K562 (cell line): ENCODE measurements around the gene GPAT3. TPM values are rescaled to one million over a fixed set of nuclear protein-coding genes. Genes with fewer than 3 reads are reported as not detected.

ENCODE experiments used
- ARID1B ChIP-seq: fragments of 450-650 bp; IDR thresholded peaks from 2 replicates; pipeline ENCODE4 v1.6.1; 2016; ENCODE audit warnings: antibody characterized with exemption, mild to moderate bottlenecking, inconsistent platforms
- ATF7 ChIP-seq: fragments of 450-650 bp; IDR thresholded peaks from 2 replicates; pipeline ENCODE4 v1.7.1; 2014; ENCODE audit warnings: mild to moderate bottlenecking, moderate library complexity
- BHLHE40 ChIP-seq: IDR thresholded peaks from 2 replicates; pipeline ENCODE4 v1.6.1; 2011; ENCODE audit warnings: low read length, improper control_type of control experiment
- E2F8 ChIP-seq: fragments of 450-650 bp; IDR thresholded peaks from 2 replicates; pipeline ENCODE4 v1.7.1; 2018; ENCODE audit warnings: mild to moderate bottlenecking, low read depth; ENCODE audit not compliant: partially characterized antibody
- HDAC3 ChIP-seq: fragments of 450-650 bp; IDR thresholded peaks from 2 replicates; pipeline ENCODE4 v1.6.1; 2018; ENCODE audit warnings: borderline replicate concordance, mild to moderate bottlenecking, moderate library complexity; ENCODE audit not compliant: partially characterized antibody
- HMGXB4 ChIP-seq: sonication (generic); formaldehyde crosslinking; IDR thresholded peaks from 2 replicates; pipeline ENCODE4 v1.8.1; 2023; ENCODE audit warnings: mild to moderate bottlenecking, missing genetic modification reagents
- MLLT1 ChIP-seq, 2 experiments: fragments of 450-650 bp; IDR thresholded peaks; 2 replicates each; pipeline ENCODE4 v1.6.1; 2016
- NBN ChIP-seq: fragments of 450-650 bp; IDR thresholded peaks from 2 replicates; pipeline ENCODE4 v1.6.1; 2016; ENCODE audit warnings: low read depth, mild to moderate bottlenecking
- NCOR1 ChIP-seq: fragments of 450-650 bp; IDR thresholded peaks from 2 replicates; pipeline ENCODE4 v1.6.1; 2016; ENCODE audit warnings: mild to moderate bottlenecking, moderate library complexity
- NFIC ChIP-seq: fragments of 450-650 bp; IDR thresholded peaks from 2 replicates; pipeline ENCODE4 v1.6.1; 2017; ENCODE audit warnings: mild to moderate bottlenecking, inconsistent platforms
- PHB2 ChIP-seq: fragments of 450-650 bp; IDR thresholded peaks from 2 replicates; pipeline ENCODE4 v1.6.1; 2017; ENCODE audit warnings: low read depth
- PML ChIP-seq: IDR thresholded peaks from 2 replicates; pipeline ENCODE4 v1.6.1; 2012; ENCODE audit warnings: low read length, inconsistent platforms
- SMARCC2 ChIP-seq: fragments of 450-650 bp; IDR thresholded peaks from 2 replicates; pipeline ENCODE4 v1.6.1; 2017; ENCODE audit warnings: antibody characterized with exemption, moderate library complexity, mild to moderate bottlenecking, low read depth
- SOX6 ChIP-seq: fragments of 450-650 bp; IDR thresholded peaks from 2 replicates; pipeline ENCODE4 v1.6.1; 2014; ENCODE audit warnings: mild to moderate bottlenecking
- TEAD4 ChIP-seq, 2 experiments: sonication (generic) in 1 of 2; formaldehyde crosslinking in 1 of 2; IDR thresholded peaks; 2 replicates each; pipeline versions ENCODE4 v1.6.1 to v1.8.0; 2012 to 2022; ENCODE audit warnings: borderline replicate concordance in 1 of 2, inconsistent platforms in 1 of 2, low read length in 1 of 2, mild to moderate bottlenecking in 1 of 2, missing genetic modification reagents in 1 of 2
- ZBTB17 ChIP-seq: fragments of 450-650 bp; formaldehyde crosslinking; IDR thresholded peaks from 2 replicates; pipeline ENCODE4 v1.4.0; 2020; ENCODE audit warnings: mild to moderate bottlenecking
- ZEB2 ChIP-seq: fragments of 450-650 bp; IDR thresholded peaks from 2 replicates; pipeline ENCODE4 v1.6.1; 2016
- ZNF197 ChIP-seq: fragments of 200-800 bp; sonication (Bioruptor generic); IDR thresholded peaks from 2 replicates; pipeline ENCODE4 v1.6.1; 2016; ENCODE audit warnings: low read depth, missing genetic modification characterization, missing compliant biosample characterization
- ZNF263 ChIP-seq: sonication (generic); formaldehyde crosslinking; IDR thresholded peaks from 2 replicates; pipeline ENCODE4 v1.8.0; 2022; ENCODE audit warnings: mild to moderate bottlenecking, missing genetic modification reagents, borderline replicate concordance
- polyA plus RNA-seq, 8 experiments: library from polyadenylated mRNA; depleted of rRNA in 4 of 8; stranded (reverse) in 5 of 8; unstranded in 3 of 8; fragments of >200 nt; fragmentation: Nextera tagmentation in 2 of 8; fragmentation: Illumina TruSeq in 1 of 8; extraction: Ambion mirVana in 2 of 8; extraction: Trizol in 1 of 8; gene quantifications; 2 replicates each; pipeline versions ENCODE4 v1.2.1 to v1.2.3, GENCODE V29; 2011 to 2014; ENCODE audit warnings: inconsistent platforms in 1 of 8, missing spikeins in 1 of 8
- total RNA-seq, 7 experiments: library from RNA; depleted of rRNA in 6 of 7; stranded (reverse); fragments of >200 nt in 6 of 7; fragmentation: Illumina TruSeq in 2 of 7; extraction: Trizol in 2 of 7; gene quantifications; 2 replicates each; pipeline versions ENCODE4 v1.2.1 to v1.2.3, GENCODE V29; 2011 to 2021; ENCODE audit warnings: low replicate concordance in 1 of 7
- TF ChIP-seq, protein P1 (sequence below): IDR thresholded peaks from 2 replicates; pipeline ENCODE4 v1.6.1; 2016; ENCODE audit warnings: missing genetic modification characterization, missing compliant biosample characterization

GPAT3 gene
- total and polyA plus RNA-seq, 9 of the 15 experiments (the other 6 are each of a cell fraction or from before 2014, with no cell fraction given) = 4.1 to 16.1 (median 13.1) TPM

GRCh38 chr4:83489711-83490326 lies 46.1 kb upstream of the GPAT3 start (continued):
- TF ChIP-seq NBN (peak; percentile 76; the same call in 1 of the 2 replicates), BHLHE40 (0 out of 2 replicates have a peak, but pooled peaks have one; percentile 11), PML (peak; percentile 74), ZEB2 (peak; percentile 93), SMARCC2 (0 out of 2 replicates have a peak, but pooled peaks have one; percentile 54), HDAC3 (peak; percentile 50), SOX6 (peak; percentile 85), ARID1B (peak; percentile 93), HMGXB4 (CRISPR knock-in tag) (no peak), ZBTB17 (CRISPR knock-in tag) (no peak), TEAD4 (IDR thresholded peaks at IDR 0.05; ENCODE audit: low read length) (peak; percentile 90), TEAD4 (CRISPR knock-in tag; IDR thresholded peaks at IDR 0.05; ENCODE audit: borderline replicate concordance) (no peak), ATF7 (0 out of 2 replicates have a peak, but pooled peaks have one; percentile 21), E2F8 (peak; percentile 44), MLLT1 (IDR thresholded peaks at IDR 0.05) (0 out of 4 replicates have a peak, but pooled peaks of 1 of the 2 experiments have one; percentile 65), ZNF263 (no peak), PHB2 (0 out of 2 replicates have a peak, but pooled peaks have one; percentile 62), NFIC (peak; percentile 77), NCOR1 (peak; percentile 91), ZNF197 (CRISPR knock-in tag) (no peak)
- TF ChIP-seq, protein P1, sequence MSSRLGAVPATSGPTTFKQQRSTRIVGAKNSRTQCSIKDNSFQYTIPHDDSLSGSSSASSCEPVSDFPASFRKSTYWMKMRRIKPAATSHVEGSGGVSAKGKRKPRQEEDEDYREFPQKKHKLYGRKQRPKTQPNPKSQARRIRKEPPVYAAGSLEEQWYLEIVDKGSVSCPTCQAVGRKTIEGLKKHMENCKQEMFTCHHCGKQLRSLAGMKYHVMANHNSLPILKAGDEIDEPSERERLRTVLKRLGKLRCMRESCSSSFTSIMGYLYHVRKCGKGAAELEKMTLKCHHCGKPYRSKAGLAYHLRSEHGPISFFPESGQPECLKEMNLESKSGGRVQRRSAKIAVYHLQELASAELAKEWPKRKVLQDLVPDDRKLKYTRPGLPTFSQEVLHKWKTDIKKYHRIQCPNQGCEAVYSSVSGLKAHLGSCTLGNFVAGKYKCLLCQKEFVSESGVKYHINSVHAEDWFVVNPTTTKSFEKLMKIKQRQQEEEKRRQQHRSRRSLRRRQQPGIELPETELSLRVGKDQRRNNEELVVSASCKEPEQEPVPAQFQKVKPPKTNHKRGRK (tag) = no peak
